ENCODE results near the gene ICAM2.
"Not testable (repeated sequence)": the region's sequence is repeated elsewhere in the genome, so short reads cannot be mapped to it uniquely, and the experiment has no call there.

The ICAM2 gene

DNA sequence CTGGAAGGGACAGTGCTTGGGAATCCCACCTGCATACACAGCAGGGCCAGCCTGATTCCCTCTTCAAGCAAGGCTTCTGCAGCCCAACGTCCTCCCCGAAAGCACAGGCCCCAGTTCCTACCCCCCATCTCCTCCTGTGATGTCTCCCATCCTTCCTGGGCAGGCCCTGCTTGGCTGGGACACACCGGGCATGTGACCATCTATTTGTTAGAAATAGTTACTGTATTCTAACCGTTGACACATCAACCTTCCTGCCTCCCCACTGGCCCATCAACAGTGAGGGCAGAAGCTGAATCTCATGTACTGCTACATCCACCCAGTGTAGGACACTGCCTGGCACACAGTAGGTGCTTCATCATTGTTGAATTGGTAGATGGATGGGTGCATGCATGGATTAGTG, 11.6 kb downstream of the ICAM2 start:
- DNase-seq, result no peak

DNA sequence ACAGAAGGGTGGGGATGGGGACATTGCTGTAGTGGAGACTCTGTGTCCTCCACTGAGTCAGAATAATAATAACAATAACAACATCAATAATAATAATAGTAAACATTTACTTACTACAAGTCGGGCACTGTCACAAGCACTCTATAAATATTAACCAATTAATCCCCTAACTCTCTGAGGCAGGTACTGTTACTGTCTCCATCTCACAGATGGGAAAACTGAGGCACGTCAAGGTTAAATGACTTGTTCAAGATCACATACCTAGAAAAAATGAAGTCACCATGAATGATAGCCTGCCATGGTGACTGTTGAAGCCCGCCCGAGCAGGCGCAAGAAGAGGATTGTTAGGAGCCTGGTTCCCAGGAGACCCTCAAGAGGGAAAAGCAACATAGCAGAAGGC, 12.1 kb downstream of the ICAM2 start:
- DNase-seq, result no peak

DNA sequence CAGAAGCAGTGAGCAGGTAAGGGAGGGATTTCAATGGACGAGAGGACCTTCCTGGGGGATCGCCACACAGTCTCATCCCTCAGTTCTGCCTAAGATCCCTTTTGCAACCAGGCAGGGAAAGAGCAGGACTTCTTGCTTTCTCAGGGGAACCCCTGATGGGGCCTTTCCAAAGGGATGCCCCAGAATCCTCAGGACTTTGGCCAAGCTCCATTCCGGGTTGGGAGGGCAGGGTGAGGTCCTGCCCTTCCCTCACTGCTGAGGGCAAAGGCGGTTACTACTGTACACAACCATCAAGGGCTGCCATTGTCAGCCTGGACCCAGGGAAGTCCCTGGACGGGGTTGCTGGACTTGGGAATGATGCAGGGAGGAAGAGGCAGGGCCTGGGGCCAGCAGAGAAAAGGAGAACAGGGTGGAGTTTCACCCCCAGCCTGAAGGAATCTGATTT, 12.6 kb downstream of the ICAM2 start:
- no peak for DNase-seq

DNA sequence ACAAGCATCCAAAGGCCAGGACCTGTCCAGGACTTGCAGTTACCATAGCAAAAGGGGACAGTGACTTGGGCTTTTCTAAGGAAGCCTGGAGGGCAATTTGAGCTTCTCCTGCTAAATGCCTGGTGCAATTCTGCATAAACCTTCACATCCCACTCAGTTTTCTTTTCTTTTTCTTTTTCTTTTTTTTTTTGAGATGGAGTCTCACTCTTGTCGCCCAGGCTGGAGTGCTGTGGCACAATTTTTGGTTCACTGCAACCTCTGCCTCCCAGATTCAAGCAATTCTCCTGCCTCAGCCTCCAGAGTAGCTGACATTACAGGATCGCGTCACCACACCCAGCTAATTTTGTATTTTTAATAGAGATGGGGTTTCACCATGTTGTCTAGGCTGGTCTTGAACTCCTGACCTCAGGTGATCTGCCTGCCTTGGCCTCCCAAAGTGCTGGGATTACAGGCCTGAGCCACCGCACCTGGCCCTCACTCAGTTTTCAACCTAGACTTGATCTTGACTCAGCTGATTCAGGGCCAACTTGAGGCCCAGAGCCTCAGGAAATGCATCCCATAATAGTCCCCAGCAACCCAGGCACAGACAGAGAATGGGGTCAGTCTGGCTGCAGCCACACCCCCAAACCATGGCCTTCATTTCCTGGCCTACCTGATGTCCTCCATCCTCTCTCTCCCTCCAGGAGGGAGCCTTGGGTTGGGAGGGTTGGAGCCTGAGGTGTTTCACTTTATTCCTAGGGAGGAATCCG, 13.2 kb downstream of the ICAM2 start:
- not testable (repeated sequence) for DNase-seq

DNA sequence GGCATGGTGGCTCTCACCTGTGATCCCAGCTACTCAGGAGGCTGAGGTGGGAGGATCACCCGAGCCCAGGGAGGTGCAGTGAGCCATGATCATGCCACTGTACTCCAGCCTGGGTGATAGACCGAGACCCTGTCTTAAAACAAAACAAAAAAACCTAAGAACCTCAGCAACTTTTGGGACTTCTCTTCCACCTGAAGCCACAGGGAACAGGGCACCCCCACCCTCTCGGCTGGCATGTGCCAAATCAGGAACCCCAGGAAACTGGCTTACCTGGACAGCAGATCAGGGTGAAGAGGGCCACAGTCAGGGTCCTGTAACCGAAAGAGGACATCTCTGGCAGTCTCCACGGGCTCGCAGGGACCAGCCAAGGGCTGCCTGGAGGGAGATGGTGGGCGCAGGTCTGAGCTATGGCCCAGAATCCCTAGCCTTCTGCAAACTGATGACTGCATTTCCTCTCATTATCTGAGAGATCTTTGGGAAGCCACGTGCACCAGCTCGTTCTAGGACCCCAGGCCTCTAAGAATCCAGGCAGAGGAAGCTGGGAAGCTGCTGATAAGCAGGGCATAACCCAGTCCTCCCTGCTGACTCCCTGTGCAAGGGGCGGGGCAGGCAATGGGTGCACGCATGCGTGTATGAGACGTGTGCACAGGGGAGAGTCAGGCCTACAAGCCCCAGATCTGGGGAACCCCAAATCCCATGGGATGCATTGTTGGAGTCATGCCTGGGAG, 13.9 kb downstream of the ICAM2 start:
- no peak for DNase-seq

DNA sequence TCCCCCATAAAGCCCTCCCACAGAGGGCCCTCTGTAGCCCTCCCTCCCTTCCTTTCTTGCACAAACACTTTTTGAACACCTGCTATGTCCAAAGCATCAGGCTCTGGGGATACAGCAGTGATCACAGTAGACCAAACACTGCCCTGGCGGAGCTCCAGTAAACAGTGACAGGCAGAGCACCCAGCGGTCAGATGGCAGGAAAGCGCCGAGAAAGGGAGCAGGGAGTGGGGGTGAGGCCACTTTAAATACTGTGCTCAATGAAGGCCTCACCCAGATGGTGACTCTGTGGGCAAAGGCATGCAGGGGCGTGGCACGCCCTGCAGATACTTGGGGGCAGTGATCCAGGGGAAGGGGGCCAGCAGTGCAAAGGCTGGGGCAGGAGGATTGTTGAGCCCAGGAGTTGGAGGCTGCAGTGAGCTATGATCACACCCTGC, 14.7 kb downstream of the ICAM2 start:
- DNase-seq, result no peak

DNA sequence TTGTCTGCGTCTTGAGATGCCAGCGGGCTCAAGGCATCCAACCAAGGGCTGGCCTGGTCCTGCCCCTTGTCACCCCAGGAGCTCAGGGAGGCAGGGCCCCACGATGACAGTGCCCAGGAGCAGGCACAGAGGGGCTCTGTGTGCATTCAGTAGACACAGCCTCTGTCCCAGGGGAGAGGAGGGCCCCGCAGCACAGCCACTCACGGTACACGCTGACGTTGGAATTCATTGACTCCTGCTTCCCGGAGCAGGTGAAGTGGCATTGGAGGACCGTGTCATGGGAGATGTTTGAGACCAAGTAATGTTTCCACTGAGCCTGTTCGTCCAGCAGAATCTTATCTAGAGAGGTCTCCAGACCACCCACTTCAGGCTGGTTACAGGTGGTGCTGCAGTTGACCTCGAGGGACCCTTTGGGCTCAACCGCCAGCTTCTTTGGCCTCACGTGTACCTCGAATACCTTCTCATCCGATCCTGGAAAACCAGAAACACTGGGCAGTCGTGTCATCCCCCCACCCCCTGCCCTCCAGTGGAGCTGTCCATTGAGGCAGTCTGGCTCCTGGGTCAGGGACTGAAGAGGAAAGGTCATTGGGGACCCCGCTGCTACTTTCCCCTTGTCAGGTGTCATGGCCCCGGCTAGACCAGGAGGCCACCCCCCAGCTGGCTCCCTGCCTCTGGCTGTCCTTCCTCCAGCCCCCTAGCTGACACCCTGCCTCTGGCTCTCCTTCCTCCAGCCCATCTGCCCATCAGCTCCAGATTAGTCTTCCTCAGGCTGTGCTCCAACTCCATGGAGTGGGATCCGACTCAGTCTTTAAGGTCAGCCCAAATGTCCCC, 15.3 kb downstream of the ICAM2 start:
- no peak for DNase-seq

DNA sequence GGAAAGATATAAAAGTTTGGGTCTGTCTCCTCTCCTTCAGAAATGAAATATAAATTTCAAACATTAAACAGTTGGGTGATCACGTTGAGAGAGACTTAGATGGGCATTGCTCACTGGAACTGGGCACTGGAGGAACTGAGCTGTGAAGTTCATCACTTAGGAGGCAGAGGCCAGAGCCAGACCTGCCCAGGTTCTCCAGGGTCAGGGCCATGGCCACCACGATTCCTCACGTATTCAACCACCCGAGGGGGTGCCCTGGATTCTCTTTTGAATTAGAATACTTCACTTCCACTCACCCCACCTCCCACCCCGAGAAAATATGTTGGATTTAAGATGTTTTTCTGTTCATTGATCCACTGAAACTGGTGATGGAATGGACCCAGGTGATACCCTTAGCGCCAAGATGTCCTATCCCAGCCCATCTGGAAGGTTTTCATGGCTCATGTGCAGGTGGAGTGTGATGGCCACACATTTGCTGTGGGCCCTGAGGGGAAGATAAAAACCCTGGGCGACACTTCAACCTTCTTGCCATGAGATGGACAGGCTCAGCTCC, 16.1 kb downstream of the ICAM2 start:
- DNase-seq, result no peak

DNA sequence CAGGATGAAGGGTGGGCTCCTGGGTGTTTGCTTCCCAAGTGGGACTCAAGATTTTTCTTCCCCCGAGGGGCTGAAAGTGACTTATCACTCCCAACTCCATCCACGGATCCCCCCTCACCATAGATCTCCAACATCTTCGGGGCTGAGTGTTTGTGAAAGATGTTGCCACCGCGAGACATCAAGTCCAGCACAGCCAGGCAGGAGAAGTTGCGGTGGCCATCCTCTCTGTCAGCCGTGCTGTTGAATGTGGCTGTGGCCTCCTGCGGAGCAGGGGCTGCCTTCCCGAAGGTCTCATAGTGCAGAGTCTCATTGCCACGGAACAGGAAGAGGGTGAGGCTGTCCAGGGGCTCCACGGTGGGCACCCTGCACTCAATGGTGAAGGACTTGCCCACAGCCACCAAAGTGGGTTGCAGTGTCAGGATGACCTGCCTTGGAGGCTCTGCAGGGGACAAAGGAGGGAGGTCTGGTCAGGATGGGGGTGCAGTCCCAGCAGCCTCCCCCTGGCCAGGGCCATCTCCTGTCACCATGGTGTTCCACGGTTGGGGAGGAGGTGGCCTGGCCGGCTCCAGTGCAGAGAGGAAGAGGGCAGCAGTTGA, 16.8 kb downstream of the ICAM2 start:
- DNase-seq, result no peak

DNA sequence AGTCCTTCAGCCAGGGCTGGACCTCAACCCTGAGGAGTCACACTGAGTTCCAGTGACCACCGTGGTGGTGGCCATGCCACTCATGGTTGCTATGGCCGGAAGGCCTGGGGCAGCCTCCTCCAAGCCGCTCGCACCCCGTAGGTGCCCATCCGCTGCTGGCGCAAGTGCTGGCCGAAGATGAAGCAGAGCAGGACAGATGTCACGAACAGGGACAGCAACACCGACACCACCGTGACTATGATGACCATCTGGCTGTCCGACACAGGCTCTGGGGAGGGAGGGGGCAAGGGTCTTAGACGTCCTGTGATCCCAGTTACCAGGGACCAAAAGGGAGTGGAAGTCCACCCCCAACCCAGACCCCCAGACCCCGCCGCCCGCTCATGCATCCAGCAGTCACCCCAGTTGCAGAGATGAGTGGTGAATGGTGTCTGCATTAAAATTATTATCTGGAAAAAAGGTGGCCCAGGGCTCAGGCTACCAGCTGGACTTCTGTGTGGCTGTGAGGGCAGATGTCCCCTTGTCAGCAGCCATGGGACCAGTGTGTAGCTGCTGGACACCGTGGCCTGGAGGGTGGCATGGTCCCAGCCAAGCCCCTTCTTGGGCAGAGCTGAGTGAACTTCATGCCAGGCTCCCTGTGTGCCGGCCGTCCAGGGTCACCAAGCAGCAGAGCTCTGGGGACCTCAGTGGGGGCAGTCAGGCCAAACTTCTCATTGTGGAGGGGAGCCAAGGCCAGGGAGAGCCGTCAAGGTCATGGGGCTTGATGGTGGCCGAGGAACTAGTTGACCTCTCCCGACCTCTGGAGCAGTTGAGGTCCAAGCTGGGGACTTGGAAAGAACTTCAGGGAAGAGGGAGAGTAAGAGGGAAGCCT, 17.5 kb downstream of the ICAM2 start:
- no peak for DNase-seq

DNA sequence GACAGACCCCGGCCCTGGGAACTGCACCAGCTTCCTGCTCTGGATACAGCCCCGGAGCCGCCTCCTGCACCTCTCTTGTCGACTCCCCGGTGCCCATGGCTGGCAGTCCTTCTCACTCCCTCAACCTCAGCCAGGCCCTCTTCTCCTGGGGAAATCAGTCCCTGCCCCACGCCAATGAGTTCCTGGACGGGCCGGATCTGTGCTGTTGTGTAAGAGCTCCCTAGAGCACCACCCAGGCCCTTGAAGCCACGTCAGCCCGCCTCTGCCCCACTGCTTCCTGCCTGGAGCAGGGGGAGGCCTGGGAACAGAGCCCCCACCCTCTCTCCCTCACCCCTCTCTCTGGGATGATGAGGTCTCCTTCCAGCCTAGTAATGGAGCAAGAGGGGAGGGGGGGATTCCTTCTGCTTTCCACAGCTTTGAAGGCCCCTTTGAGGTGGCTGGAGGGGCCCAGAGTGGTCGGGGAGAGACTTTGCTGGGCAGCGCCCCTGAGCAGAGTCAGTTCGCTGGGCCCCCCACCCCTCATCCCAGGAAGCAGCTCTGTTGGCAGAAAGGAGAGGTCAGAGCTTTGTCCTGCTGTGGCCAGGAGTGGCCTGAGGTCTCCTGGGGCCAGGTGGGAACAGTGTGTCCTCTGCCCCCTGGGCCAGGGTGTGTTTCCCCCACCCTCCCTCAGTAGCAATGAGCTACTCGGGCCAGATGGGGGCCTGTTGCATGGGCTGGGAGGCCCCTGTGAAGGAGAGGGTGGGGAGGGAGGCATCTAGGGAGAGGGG, 18.5 kb downstream of the ICAM2 start:
- no peak for DNase-seq

DNA sequence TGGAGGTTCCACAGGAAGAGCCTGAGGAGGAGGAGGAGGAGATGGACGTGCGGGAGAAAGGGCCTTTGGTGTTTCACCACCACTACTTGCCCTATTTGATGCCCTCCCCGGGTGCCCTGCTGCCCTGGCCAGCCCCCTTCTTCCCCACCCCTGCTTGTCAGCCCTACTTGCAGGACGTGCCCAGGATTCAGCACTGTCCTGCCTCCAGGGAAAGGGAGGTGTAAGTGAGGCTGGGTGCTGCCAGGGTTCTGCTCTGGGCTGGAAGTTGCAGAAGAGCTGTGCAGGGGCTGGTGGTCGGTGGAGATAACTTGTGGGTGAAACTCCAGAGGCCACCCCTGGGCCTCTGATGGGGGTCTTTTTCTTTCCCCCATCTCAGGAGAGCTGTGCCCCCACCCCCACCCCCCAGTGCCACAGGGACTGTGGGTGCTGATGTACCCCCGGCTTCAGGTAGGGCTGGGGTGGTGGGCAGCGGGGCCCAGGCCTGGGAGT, 19.3 kb downstream of the ICAM2 start:
- no peak for DNase-seq

DNA sequence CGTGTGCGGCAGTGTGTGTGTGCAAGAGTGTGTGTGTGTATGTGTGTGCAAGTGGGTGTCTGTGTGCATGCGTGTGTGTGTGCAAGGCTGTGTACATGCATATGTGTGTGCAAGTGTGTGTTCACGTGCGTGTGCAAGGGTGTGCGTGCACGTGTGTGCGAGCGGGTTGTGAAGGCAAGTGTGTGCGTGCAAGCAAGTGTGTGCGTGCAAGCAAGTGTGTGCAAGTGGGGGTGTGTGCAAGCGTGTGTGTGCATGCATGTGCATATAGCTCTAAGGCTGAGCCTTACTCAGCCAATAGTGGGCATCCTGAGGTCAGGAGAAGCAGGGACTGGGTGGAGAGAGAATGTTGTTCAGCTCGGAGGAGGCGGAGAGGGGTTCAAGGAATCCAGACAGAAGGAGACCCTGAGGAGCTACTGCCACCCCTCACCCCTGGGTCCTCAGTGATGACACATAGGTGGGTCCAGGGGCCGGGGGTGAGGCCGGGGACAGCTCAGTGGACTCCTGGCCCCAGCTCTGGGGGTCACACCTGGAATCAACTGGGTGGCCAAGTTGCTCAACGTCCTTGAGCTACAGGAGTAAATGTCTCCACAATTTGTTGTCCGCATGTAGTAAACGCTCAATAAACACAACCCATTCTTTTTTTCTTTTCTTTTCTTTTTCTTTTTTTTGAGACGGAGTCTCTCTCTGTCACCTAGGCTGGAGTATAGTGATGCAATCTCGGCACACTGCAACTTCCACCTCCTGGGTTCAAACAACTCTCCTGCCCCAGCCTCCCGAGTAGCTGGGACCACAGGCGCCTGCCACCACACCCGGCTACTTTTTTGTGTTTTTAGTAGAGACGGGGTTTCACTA, 20.5 kb downstream of the ICAM2 start:
- no peak for DNase-seq

DNA sequence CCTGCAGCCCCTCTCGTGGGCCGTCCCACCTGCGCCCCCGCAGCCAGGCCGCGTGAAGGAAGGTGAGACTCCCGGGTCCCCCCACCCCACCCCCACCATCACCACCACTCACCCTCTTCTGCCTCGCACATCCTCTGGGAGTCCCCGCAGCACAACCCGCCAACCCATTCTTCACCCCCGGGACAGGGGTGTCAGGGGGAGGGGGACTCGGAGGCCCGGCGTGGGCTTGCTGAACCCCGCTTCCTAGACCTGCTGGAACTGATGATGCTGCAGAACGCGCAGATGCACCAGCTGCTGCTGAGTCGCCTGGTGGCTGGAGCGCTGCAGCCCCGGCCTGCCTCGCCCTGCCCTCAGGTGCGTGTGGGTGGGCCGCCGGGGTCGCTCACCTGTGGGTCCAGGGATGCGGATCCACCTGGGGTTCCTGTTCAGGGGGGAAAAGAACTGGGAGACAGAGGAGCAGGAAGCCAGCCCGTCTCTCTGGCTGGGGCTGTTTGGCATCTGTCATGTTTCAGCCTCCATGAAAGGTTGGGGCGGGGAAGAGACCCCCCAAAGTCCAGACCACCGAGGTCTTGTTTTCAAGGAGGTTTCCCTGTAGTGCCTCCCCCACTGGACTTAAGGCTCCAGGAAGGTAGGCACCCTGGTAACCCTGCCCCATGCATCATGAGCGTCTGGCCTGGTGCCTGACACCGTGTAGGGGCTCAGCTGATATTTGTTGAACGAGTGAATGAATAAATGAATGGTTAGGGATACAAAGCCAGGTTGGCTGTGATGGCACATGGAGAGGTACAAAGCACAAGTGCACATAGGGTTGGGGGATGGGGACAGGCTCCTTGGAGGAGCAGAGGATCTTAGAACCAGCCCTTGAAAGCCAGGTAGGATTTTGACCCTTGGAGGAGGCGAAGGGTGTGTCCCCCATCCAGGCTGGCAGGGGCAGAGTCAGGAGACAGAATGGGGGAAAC, 21.4 kb downstream of the ICAM2 start:
- no peak for DNase-seq

DNA sequence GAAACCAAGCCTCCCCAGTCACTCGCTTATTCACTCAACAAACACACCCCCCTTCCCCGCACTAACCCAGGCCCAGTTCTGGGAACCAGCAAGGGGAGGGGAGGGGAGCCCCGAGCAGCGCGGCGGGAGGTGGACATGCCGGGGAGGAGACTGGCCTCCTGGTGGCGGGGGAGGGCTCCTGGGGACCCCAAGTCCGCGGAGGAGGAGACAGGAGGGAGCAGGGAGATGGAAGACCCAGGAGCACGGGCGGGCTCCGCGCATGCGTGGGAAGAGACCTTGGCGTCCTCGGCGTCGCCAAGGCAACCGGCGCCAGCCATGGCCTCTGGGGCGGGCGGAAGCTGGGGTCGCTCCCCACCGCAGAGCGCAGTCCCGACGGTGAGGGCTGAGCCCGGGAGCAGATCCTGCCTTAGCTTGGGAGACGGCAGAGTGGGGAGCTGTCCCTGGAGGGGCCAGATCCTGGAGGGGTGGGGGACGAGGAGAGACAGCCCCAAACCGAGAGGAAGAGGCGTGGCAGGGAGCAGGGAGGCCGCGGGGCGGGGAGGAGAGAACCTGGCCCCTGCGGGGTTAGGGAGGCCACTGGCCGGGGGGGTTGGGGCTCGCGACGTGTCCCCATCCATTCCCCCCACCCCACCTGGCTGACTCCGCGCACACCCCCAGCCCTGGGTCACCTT, 22.2 kb downstream of the ICAM2 start, which contains the start of gene PRR29:
Gene PRR29, plus strand, starts transcription at position 302 of the 671 bp plus-strand sequence. Its CDS starts 14 bp downstream, at position 316.
- DNase-seq, result peak; percentile 58 to 61

DNA sequence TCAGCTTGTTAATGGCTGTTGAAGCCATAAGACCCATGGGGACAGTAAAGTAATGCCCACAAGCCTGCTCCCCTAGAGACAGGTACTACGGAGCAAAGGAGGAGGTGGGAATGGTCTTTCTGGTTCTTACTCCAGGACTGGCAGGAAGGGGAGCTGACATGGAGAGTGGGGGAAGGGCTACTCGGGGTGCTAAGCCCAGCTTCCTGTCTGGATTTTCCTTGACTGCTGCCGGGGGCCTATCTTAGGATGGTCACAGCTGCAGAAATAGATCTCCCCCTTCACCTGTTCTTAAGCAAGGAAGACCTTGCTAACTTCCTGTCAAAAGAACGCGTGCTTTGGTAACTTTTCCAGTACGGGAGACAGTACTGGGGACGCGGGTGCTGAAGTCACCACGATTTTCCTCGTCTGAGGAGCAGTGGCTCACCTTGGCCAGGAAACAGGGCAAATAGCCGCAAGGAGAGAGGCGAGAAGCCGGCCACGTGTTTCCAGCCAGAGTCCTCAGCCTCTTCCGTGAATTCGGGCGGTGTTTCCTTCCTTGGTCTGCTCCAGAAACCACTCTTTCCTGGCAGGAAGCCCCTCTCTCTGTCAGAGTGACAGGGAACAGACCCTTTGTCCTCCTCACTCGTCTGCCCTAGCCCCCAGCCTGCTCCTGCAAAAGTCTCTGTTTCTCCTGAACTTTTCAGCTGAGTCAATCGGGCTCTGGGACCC, 22.9 kb downstream of the ICAM2 start:
- DNase-seq, result no peak

Data from activated CD4-positive, alpha-beta T cell treated with anti-CD3 and anti-CD28 coated beads, Interleukin-2, amount 50 U/mL, for 4 hours (primary cell).